GM21529 (cell line): ENCODE measurements around the gene ATP6V0A1.
"Not testable (repeated sequence)": the region's sequence is repeated elsewhere in the genome, so short reads cannot be mapped to it uniquely, and the experiment has no call there.

Source experiments
- ATAC-seq: cut with Tn5 transposase; IDR thresholded peaks from one replicate; pipeline ENCODE4 v1.9.1; 2021; ENCODE audit not compliant: unreplicated experiment

The ATP6V0A1 gene

DNA sequence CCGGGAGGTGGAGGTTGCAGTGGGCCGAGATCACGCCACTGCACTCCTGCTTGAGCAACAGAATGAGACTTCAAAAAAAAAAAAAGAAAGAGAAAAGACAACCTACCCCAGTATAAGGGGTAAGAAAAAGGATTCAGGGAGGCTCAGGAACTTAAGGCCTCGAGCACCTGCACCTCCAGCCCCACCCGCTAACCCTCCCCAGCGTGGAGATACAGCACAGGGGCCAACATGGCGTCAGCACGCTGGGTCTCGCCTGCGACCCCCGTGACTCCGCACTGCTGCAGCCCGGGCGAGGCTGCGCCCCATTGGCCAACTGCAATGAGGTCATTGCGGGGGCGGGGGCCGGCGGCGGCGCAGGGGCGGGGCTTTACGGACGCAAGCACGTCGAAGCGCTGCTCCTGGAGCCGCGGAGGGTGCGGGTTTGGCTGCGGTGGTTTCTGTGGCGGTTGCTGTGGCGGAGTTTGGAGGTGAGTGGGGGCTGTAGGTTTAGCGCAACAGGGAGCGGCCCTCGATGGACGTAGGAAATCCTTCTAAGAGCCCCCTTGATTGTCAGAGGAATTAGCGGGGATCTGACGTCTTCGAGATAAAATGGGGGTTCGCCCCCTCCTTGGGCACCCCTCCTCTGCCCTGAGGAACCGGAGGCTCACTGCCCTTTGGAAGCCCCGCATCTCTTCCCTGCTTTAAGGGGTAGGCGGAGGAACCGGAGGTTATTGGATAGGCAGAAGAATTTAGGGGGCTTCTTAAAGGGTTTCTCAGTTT lies at the start of gene ATP6V0A1:
Gene ATP6V0A1 (plus strand): TSS at position 382 of the 759 bp plus-strand sequence. CDS start 2,017 bp downstream, outside the sequence.
- peak; percentile 65 for ATAC-seq

GRCh38 chr17:42409523-42410318 lies 49.0 kb upstream of the ATP6V0A1 start:
- no peak for ATAC-seq

DNA sequence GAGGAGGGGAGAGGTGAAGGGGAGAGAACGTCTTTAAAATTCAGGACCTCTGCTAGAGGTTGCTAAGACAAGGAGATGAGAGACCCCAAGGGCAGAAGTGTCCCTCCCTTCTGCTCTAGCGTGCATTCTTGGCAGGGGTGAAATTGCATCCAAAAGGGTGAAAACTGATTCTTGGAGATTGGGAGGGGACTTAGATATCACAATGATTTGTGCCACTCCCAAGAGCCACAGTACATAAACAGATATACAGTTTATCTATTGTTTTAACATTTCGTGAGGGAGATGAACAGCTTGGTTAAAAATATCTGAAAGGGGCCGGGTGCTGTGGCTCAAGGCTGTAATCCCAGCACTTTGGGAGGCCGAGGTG lies 48.4 kb upstream of the ATP6V0A1 start:
- ATAC-seq = no peak

- ATAC-seq = no peak
Measured at GRCh38 chr17:42411361-42411760, 47.3 kb upstream of the ATP6V0A1 start.

GRCh38 chr17:42411905-42412679 lies 46.6 kb upstream of the ATP6V0A1 start:
- no peak for ATAC-seq

DNA sequence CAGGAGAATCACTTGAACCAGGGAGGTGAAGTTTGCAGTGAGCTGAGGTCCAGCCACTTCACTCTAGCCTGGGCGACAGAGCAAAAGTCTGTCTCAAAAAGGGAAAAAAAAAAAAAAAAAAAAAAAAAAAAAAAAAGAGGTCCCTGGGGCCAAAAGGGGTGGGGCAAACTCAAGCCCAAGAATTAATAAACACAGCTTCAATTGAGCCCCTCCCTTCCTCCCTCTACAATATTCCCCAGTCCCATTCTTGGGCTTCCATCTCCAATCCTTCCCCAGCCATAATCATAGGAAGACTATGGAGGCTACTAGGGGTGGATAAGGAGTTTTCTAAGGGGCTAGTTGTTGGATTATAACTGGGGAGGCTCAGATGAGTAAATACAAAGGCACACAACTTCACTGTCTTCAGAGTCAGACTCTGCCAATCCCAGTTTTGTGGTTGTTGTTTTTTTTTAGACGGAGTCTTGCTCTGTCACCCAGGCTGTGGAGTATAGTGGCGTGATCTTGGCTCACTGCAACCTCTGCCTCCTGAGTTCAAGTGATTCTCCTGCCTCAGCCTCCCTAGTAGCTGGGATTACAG lies 45.1 kb upstream of the ATP6V0A1 start:
- no peak for ATAC-seq

- no peak for ATAC-seq
Measured at GRCh38 chr17:42414704-42415409, 43.8 kb upstream of the ATP6V0A1 start.

GRCh38 chr17:42417981-42418380 lies 40.7 kb upstream of the ATP6V0A1 start:
- ATAC-seq = not testable (repeated sequence)

- no peak for ATAC-seq
Measured at GRCh38 chr17:42421136-42421506, 37.6 kb upstream of the ATP6V0A1 start.

- no peak for ATAC-seq
Measured at GRCh38 chr17:42421507-42422338, 37.0 kb upstream of the ATP6V0A1 start.

DNA sequence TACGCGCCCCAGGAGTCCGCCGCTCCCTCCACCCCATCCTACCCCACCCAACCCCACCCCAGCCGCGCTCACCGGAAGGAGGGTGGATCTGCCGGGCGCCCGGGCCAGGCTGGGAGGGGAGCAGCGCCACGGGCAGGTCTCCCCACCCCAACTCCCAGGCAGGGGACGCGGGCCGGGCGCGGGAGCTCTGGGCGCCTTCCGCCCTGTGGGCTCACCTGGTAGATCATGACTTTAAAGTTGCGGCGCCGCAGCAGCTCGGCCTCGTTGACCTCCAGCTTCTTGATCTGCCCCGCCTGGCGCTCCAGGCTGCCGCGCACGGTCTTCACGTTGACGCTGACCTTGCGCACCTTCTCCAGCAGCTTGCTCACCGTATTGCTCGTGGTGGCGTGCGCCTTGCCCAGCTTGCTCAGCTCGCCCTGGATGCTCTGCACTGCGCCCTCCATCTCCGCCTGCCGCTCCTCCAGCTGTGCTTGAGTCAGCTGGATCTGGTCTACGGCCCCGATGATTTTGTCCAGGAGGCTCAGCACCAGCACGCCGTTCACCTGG lies 36.2 kb upstream of the ATP6V0A1 start:
- ATAC-seq = no peak

GRCh38 chr17:42422958-42423712 lies 35.5 kb upstream of the ATP6V0A1 start, which contains the start of gene CAVIN1:
CAVIN1 (minus strand) TSS chr17:42423256; CDS start chr17:42423097, 159 bp downstream.
- no peak for ATAC-seq

GRCh38 chr17:42423766-42424165 lies 34.9 kb upstream of the ATP6V0A1 start:
- no peak for ATAC-seq

- ATAC-seq = no peak
Measured at GRCh38 chr17:42424991-42425610, 33.6 kb upstream of the ATP6V0A1 start.

- ATAC-seq = no peak
Measured at GRCh38 chr17:42428141-42428944, 30.3 kb upstream of the ATP6V0A1 start.

- ATAC-seq = no peak
Measured at GRCh38 chr17:42429726-42430447, 28.8 kb upstream of the ATP6V0A1 start.

DNA sequence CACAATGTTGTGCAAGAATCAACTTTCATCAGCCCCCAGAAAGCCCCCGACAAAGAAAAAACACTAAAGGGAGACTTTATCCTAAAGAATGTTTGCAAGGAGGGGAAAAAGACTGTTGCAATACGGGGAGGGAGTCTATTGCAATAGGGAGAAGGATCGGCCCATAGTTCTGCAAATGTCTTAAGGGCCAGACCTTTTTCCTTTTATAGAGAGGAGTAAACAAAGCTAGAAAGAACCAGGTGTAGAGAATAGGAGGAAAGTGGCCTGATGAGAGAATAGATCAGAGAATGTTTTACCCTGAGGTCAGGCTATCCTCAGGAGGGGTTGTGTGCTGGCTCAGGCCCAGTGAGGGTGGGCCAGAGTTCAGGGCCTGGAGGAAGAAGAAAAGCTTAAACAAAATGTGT lies 26.9 kb upstream of the ATP6V0A1 start:
- ATAC-seq = no peak
